Neutrophil (primary cell): ENCODE measurements around the gene CCDC83.
"Not testable (repeated sequence)": the region's sequence is repeated elsewhere in the genome, so short reads cannot be mapped to it uniquely, and the experiment has no call there.

Experiments
- H3K27ac ChIP-seq: fragments of 200-600 bp; sonication (generic); 2 replicates; pipeline ENCODE4 v1.5.1; 2016; ENCODE audit warnings: mild to moderate bottlenecking, moderate library complexity
- H3K27me3 ChIP-seq: fragments of 200-600 bp; sonication (generic); 2 replicates; pipeline ENCODE4 v1.6.0; 2016; ENCODE audit warnings: mild to moderate bottlenecking
- H3K36me3 ChIP-seq: fragments of 200-600 bp; sonication (generic); 2 replicates; pipeline ENCODE4 v1.5.1; 2017
- H3K4me1 ChIP-seq, 2 experiments: fragments of 200-600 bp in 1 of 2; sonication (generic) in 1 of 2; 1 replicate in 1 of 2; 2 replicates in 1 of 2; pipeline versions ENCODE4 v1.5.1 to v1.6.1; 2013 to 2016; ENCODE audit warnings: low read depth in 1 of 2, low read length in 1 of 2, mild to moderate bottlenecking in 1 of 2, moderate library complexity in 1 of 2; ENCODE audit not compliant: control insufficient read depth in 1 of 2, insufficient read depth in 1 of 2
- H3K4me3 ChIP-seq, 2 experiments: fragments of 200-600 bp in 1 of 2; sonication (generic) in 1 of 2; 1 replicate in 1 of 2; 2 replicates in 1 of 2; pipeline ENCODE4 v1.5.1; 2013 to 2016; ENCODE audit warnings: low read depth in 1 of 2, low read length in 1 of 2, mild to moderate bottlenecking in 1 of 2, moderate library complexity in 1 of 2
- H3K9me3 ChIP-seq: fragments of 200-600 bp; sonication (generic); 2 replicates; pipeline ENCODE4 v1.5.1; 2016
- TF ChIP-seq, protein P1 (sequence below): fragments of 200-600 bp; sonication (generic); IDR thresholded peaks from 2 replicates; pipeline ENCODE4 v1.5.1; 2016; ENCODE audit warnings: antibody characterized with exemption

Gene CCDC83

DNA sequence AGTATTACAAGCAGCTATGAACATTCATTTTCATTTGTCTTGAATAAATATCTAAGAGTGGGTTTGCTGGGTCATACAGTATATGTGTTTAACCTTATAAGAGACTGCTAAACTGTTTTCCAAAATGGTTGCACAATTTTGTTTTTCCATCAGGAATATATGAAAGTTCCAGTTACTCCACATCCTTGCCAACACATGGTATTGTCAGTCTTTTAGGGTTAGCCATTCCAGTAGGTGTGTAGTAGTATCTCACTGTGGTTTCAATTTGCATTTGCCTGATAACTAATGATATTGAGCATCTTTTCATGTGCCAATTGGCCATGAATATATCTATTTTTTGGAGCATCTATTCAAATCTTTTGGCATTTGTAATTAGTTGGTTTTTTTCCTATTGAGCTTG lies 7.7 kb upstream of the CCDC83 start:
- Histone ChIP-seq H3K27me3 (no peaks in the 10 kb centered on the region), H3K4me1 (peaks cover 5% of the 10 kb centered on the region in 2 experiments), H3K36me3 (no peaks in the 10 kb centered on the region), H3K27ac (no peak overlapping the region), H3K9me3 (no peaks in the 10 kb centered on the region), H3K4me3 (no peak overlapping the region)
- TF ChIP-seq, protein P1, sequence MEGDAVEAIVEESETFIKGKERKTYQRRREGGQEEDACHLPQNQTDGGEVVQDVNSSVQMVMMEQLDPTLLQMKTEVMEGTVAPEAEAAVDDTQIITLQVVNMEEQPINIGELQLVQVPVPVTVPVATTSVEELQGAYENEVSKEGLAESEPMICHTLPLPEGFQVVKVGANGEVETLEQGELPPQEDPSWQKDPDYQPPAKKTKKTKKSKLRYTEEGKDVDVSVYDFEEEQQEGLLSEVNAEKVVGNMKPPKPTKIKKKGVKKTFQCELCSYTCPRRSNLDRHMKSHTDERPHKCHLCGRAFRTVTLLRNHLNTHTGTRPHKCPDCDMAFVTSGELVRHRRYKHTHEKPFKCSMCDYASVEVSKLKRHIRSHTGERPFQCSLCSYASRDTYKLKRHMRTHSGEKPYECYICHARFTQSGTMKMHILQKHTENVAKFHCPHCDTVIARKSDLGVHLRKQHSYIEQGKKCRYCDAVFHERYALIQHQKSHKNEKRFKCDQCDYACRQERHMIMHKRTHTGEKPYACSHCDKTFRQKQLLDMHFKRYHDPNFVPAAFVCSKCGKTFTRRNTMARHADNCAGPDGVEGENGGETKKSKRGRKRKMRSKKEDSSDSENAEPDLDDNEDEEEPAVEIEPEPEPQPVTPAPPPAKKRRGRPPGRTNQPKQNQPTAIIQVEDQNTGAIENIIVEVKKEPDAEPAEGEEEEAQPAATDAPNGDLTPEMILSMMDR, result no peak

DNA sequence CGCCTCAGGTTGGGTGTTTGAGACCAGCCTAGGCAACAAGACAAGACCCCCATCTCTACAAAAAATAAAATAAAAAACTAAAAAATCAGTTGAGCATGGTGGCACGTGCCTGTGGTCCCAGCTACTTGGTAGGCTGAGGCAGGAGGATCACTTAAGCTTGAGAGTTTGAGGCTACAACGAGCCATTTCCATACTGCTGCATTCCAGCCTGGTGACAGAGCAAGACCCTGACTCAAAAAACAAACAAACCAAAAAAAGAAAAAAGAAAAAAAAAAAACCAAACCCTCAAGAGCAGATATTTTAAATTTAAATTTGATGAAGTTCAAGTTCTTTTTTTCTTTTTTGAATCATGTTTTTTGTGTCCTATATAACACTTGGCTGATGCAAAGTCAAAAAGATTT lies 7.2 kb upstream of the CCDC83 start:
- H3K4me3 ChIP-seq, result no peak overlapping the region
- no peak overlapping the region for H3K27ac ChIP-seq
- TF ChIP-seq, protein P1, result no peak
- no peaks in the 10 kb centered on the region for H3K27me3 ChIP-seq
- no peaks in the 10 kb centered on the region for H3K9me3 ChIP-seq
- peaks cover 5% of the 10 kb centered on the region in 2 experiments for H3K4me1 ChIP-seq
- H3K36me3 ChIP-seq, result no peaks in the 10 kb centered on the region

DNA sequence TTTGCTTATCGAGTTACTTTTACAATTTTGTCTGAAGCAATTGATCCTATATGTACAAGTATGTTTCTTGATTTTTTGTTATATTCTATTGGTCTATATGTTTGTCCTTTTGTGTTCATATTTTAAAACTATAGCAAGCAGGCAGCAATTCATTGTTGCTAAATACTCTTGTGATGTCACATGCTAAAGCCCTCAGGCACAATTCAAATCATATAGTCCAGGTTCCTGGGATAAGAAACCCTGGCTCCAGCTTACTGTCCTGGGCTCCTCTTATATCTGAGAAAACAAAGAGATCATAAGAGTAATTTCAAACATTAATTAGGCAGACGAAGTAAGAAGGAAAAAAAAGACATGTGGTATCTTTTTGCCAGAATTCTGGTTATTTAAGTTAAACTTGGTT lies 6.6 kb upstream of the CCDC83 start:
- Histone ChIP-seq H3K27ac (no peak overlapping the region), H3K9me3 (no peaks in the 10 kb centered on the region), H3K4me3 (no peak overlapping the region), H3K27me3 (no peaks in the 10 kb centered on the region), H3K4me1 (peaks cover 5% of the 10 kb centered on the region in 2 experiments), H3K36me3 (no peaks in the 10 kb centered on the region)
- TF ChIP-seq, protein P1, result no peak

DNA sequence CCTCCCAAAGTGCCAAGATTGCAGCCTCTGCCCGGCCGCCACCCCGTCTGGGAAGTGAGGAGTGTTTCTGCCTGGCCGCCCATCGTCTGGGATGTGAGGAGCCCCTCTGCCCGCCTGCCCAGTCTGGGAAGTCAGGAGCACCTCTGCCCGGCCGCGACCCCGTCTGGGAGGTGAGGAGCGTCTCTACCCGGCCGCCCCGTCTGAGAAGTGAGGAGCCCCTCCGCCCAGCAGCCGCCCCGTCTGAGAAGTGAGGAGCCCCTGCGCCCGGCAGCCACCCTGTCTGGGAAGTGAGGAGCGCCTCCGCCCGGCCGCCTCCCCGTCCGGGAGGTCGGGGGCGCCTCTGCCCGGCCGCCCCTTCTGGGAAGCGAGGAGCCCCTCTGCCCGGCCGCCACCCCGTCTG lies 2.4 kb upstream of the CCDC83 start:
- peaks cover 9 to 11% of the 10 kb centered on the region in 2 experiments for H3K4me1 ChIP-seq
- H3K27me3 ChIP-seq, H3K4me3 ChIP-seq, H3K9me3 ChIP-seq, H3K36me3 ChIP-seq, H3K27ac ChIP-seq: not testable (repeated sequence)

DNA sequence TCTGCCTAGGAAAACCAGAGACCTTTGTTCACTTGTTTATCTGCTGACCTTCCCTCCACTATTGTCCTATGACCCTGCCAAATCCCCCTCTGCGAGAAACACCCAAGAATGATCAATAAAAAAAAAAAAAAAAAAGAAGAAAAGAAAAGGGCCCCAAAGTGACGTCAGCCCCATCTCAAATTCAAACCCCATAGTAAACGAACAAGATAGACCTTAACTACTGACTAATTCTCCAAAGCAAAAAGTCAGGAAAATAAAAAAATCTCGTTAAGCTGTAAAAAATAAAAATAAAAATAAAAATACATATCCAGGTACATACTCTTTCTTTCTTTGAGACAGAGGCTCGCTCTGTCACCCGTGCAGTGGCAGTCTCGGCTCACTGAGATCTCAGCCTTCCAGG lies 1.6 kb upstream of the CCDC83 start:
- not testable (repeated sequence) for H3K27me3 ChIP-seq, H3K36me3 ChIP-seq, H3K27ac ChIP-seq, H3K9me3 ChIP-seq, H3K4me3 ChIP-seq
- H3K4me1 ChIP-seq, result peaks cover 9 to 11% of the 10 kb centered on the region in 2 experiments

DNA sequence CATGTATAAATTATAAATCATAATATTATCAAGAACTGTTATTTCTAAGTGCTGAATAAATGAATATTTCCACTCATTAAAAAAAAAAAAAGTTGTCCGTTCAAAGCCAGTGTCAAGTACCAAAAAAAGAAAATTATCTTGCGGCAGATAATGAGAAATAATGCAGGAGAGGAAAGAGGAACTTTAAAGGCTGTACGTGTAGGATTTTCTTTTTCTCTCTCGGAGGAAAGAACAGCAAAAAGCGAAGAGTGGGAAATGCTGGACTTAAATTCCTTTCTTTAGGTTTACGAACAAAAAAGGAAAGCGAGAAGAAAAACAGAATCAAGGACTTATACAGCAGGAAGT lies 999 bp upstream of the CCDC83 start:
- no peaks in the 10 kb centered on the region for H3K27me3 ChIP-seq
- no peak overlapping the region for H3K27ac ChIP-seq
- H3K4me3 ChIP-seq, result peak overlapping the region; percentile 65 to 70
- no peaks in the 10 kb centered on the region for H3K9me3 ChIP-seq
- peaks cover 9 to 11% of the 10 kb centered on the region in 2 experiments for H3K4me1 ChIP-seq
- no peaks in the 10 kb centered on the region for H3K36me3 ChIP-seq
- TF ChIP-seq, protein P1, result no peak
